GM23338 (cell line): ENCODE measurements around the gene RNF11. TPM values are rescaled to one million over a fixed set of nuclear protein-coding genes. Genes with fewer than 3 reads are reported as not detected.

Source experiments
- ATAC-seq: fragments of 200-7000 bp; cut with Tn5 transposase; 3 replicates; pipeline ENCODE4 v1.9.1; 2020
- DNase-seq: peaks from one replicate; pipeline ENCODE4 v3.0.0-alpha.2; 2015; ENCODE audit warnings: low spot score
- H2AFZ ChIP-seq: fragments of 200-600 bp; sonication (generic); 2 replicates; pipeline ENCODE4 v1.8.0; 2016; ENCODE audit warnings: antibody characterized with exemption, mild to moderate bottlenecking, moderate library complexity
- H3F3A ChIP-seq: fragments of 200-600 bp; sonication (generic); replicated peaks from 2 replicates; pipeline ENCODE4 v1.8.0; 2017; ENCODE audit warnings: antibody characterized with exemption, mixed run types, low read depth
- H3K27ac ChIP-seq: fragments of 200-600 bp; sonication (generic); 2 replicates; pipeline ENCODE4 v1.6.1; 2016; ENCODE audit warnings: low read depth
- H3K27me3 ChIP-seq: fragments of 200-600 bp; sonication (generic); 2 replicates; pipeline ENCODE4 v1.8.0; 2016; ENCODE audit warnings: mild to moderate bottlenecking, mixed run types, moderate library complexity; ENCODE audit not compliant: insufficient read depth
- H3K36me3 ChIP-seq: fragments of 200-600 bp; sonication (generic); 2 replicates; pipeline ENCODE4 v1.8.0; 2016; ENCODE audit warnings: mild to moderate bottlenecking; ENCODE audit not compliant: insufficient read depth
- H3K4me1 ChIP-seq: fragments of 200-600 bp; sonication (generic); 2 replicates; pipeline ENCODE4 v1.8.0; 2016; ENCODE audit warnings: mild to moderate bottlenecking, moderate library complexity; ENCODE audit not compliant: insufficient read depth
- H3K4me2 ChIP-seq: fragments of 200-600 bp; sonication (generic); 2 replicates; pipeline ENCODE4 v1.7.1; 2017; ENCODE audit warnings: mixed run types
- H3K4me3 ChIP-seq: fragments of 200-600 bp; sonication (generic); 2 replicates; pipeline ENCODE4 v1.6.1; 2016; ENCODE audit warnings: mixed run types
- H3K79me2 ChIP-seq: fragments of 200-600 bp; sonication (generic); replicated peaks from 2 replicates; pipeline ENCODE4 v1.8.0; 2017; ENCODE audit warnings: mild to moderate bottlenecking; ENCODE audit not compliant: insufficient read depth
- H3K9me2 ChIP-seq: fragments of 200-600 bp; sonication (generic); 2 replicates; pipeline ENCODE4 v1.8.0; 2017; ENCODE audit not compliant: insufficient read depth
- H4K20me1 ChIP-seq: fragments of 200-600 bp; sonication (generic); replicated peaks from 2 replicates; pipeline ENCODE4 v1.8.0; 2017; ENCODE audit warnings: mild to moderate bottlenecking; ENCODE audit not compliant: insufficient read depth
- H3K27ac Mint-ChIP-seq: 2 replicates; pipeline ENCODE4 v1.8.0; 2020; ENCODE audit warnings: inconsistent platforms, mild to moderate bottlenecking, moderate library complexity, mixed read lengths
- H3K27me3 Mint-ChIP-seq: 3 replicates; pipeline ENCODE4 v1.8.0; 2022; ENCODE audit warnings: low read depth, mild to moderate bottlenecking, moderate library complexity, mixed read lengths, inconsistent platforms; ENCODE audit not compliant: insufficient read depth, poor library complexity
- H3K36me3 Mint-ChIP-seq: 3 replicates; pipeline ENCODE4 v1.8.0; 2021; ENCODE audit warnings: low read depth, mild to moderate bottlenecking, inconsistent platforms, moderate library complexity, mixed read lengths
- H3K4me1 Mint-ChIP-seq: 3 replicates; pipeline ENCODE4 v1.8.0; 2020; ENCODE audit warnings: mild to moderate bottlenecking, inconsistent platforms, mixed read lengths
- H3K4me3 Mint-ChIP-seq: 3 replicates; pipeline ENCODE4 v1.8.0; 2021; ENCODE audit warnings: moderate library complexity, mild to moderate bottlenecking, inconsistent platforms, mixed read lengths
- H3K9me3 Mint-ChIP-seq: 3 replicates; pipeline ENCODE4 v1.8.0; 2020; ENCODE audit warnings: moderate library complexity, mild to moderate bottlenecking, inconsistent platforms, mixed read lengths
- EZH2 ChIP-seq: fragments of 200-600 bp; sonication (generic); IDR thresholded peaks from one replicate; pipeline ENCODE4 v1.8.0; 2017; ENCODE audit warnings: antibody characterized with exemption, mild to moderate bottlenecking, low read depth; ENCODE audit not compliant: unreplicated experiment
- EZH2phosphoT487 ChIP-seq: fragments of 200-600 bp; sonication (generic); IDR thresholded peaks from one replicate; pipeline ENCODE4 v1.8.1; 2018; ENCODE audit warnings: antibody characterized with exemption; ENCODE audit not compliant: unreplicated experiment
- JUNB ChIP-seq: IDR thresholded peaks from one replicate; pipeline ENCODE4 v1.6.1; 2016; ENCODE audit warnings: antibody characterized with exemption; ENCODE audit not compliant: unreplicated experiment
- POLR2AphosphoS5 ChIP-seq: IDR thresholded peaks from 2 replicates; pipeline ENCODE4 v1.6.1; 2016; ENCODE audit warnings: antibody characterized with exemption, low read depth
- STAT1 ChIP-seq: IDR thresholded peaks from one replicate; pipeline ENCODE4 v1.6.1; 2016; ENCODE audit warnings: antibody characterized with exemption; ENCODE audit not compliant: unreplicated experiment
- ZNF114 ChIP-seq: fragments of 250-450 bp; sonication (Bioruptor Pico); IDR thresholded peaks from 2 replicates; pipeline ENCODE4 v1.5.0; 2020; ENCODE audit warnings: mild to moderate bottlenecking, moderate library complexity
- polyA plus RNA-seq: library from polyadenylated mRNA; unstranded; fragments of >200 nt; fragmentation: Nextera tagmentation; extraction: Ambion mirVana; gene quantifications from 2 replicates; pipeline ENCODE4 v1.2.1, GENCODE V29; 2016
- total RNA-seq: library from RNA; depleted of rRNA; stranded (reverse); fragments of >200 nt; shearing (Covaris generic); gene quantifications from 2 replicates; pipeline ENCODE4 v1.2.3, GENCODE V29; 2014
- TF ChIP-seq, protein P1 (sequence below), 2 experiments: fragments of 200-600 bp in 1 of 2; sonication (generic) in 1 of 2; conservative IDR thresholded peaks; 2 replicates each; pipeline versions ENCODE4 v1.5.1 to v1.6.1; 2016 to 2017; ENCODE audit warnings: antibody characterized with exemption in 2 of 2, low read depth in 2 of 2, mild to moderate bottlenecking in 2 of 2, moderate library complexity in 1 of 2
- TF ChIP-seq, protein P2 (sequence below): IDR thresholded peaks from 2 replicates; pipeline ENCODE4 v1.6.1; 2016; ENCODE audit warnings: antibody characterized with exemption

The RNF11 gene
- total and polyA plus RNA-seq, 2 experiments from 2014 or later = 22.3 to 43.0 TPM

DNA sequence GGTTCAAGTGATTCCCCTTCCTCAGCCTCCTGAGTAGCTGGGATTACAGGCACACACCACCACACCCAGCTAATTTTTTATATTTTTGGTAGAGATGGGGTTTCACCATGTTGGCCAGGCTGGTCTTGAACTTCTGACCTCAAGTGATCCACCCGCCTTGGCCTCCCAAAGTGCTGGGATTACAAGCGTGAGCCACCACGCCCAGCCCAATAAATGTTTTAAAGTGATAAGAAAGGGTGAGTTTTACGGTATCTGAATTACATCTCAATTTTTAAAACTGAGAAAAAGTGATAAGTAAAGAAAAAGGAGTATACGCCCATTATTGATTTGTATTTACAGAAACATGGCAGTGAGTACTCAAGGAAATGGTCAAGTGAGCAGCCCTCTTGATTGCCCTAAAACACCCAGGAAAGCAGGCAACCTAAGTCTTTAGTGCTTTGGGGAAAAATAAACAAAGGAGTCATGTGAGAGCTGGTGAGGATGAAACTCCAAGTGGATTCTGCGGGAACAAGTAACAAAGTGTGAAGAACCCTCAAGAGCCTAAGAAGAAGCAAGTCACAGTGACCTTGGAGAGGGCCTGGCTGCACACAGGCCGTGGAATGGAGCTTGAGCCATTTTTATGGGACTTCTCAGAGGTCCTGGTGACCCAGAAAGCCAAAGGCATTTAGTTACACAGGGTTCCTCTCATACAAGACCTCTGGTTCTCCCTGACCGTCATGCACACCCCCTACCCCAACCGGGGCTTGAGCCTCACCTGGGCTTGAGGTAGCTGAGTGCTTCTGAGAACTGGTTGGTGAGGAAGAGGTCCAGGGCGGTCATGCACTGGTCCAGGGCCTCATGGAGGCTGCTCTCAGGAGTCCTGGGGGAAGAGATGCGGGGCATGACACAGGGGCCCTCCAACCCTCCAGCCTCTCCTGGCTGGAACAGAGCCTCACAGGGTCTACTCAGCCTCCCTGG is 85.2 kb downstream of the RNF11 start:
- Histone ChIP-seq H3K36me3 (no peaks in the 10 kb centered on the region), H3K4me2 (no peak overlapping the region), H3K9me2 (no peaks in the 10 kb centered on the region), H4K20me1 (no peaks in the 10 kb centered on the region), H3F3A (no peaks in the 10 kb centered on the region), H3K27ac (no peak overlapping the region), H3K79me2 (no peaks in the 10 kb centered on the region), H2AFZ (no peak overlapping the region), H3K27me3 (no peaks in the 10 kb centered on the region), H3K4me1 (no peaks in the 10 kb centered on the region), H3K4me3 (no peak overlapping the region)
- H3K4me1 Mint-ChIP-seq = peaks cover 19% of the 10 kb centered on the region
- peaks cover 8% of the 10 kb centered on the region for H3K27me3 Mint-ChIP-seq
- TF ChIP-seq, protein P1, sequence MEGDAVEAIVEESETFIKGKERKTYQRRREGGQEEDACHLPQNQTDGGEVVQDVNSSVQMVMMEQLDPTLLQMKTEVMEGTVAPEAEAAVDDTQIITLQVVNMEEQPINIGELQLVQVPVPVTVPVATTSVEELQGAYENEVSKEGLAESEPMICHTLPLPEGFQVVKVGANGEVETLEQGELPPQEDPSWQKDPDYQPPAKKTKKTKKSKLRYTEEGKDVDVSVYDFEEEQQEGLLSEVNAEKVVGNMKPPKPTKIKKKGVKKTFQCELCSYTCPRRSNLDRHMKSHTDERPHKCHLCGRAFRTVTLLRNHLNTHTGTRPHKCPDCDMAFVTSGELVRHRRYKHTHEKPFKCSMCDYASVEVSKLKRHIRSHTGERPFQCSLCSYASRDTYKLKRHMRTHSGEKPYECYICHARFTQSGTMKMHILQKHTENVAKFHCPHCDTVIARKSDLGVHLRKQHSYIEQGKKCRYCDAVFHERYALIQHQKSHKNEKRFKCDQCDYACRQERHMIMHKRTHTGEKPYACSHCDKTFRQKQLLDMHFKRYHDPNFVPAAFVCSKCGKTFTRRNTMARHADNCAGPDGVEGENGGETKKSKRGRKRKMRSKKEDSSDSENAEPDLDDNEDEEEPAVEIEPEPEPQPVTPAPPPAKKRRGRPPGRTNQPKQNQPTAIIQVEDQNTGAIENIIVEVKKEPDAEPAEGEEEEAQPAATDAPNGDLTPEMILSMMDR (conservative IDR thresholded peaks at IDR 0.05; ENCODE audit: low read depth in 2 of 2) = no peak
- TF ChIP-seq EZH2 (no peak), STAT1 (no peak)
- H3K36me3 Mint-ChIP-seq = no peaks in the 10 kb centered on the region; the same call in 2 of the 3 replicates
- no peaks in the 10 kb centered on the region for H3K9me3 Mint-ChIP-seq
- no peak overlapping the region for H3K4me3 Mint-ChIP-seq
- ATAC-seq = no peak
- no peak overlapping the region for H3K27ac Mint-ChIP-seq
- DNase-seq = no peak

DNA sequence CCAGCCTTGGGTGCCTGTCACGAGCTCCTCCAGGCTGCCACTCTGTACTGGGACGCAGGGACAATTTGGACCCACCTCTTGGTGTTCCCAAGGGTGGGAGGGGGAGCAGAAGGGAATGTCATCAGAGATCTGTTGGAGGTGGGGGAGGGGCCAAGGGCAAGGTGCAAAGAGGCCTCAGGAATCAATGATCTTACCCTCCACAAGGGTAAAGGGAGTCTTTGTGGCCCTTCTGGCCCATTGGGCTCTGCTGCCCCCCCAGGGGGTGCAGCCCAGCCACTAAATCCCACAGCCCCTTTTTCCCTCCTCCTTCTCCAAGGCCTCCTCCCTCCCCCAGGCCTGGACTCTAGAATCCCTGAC is 85.8 kb downstream of the RNF11 start:
- Histone ChIP-seq H3K27ac (no peak overlapping the region), H3K27me3 (no peaks in the 10 kb centered on the region), H4K20me1 (no peaks in the 10 kb centered on the region), H3K4me2 (no peak overlapping the region), H2AFZ (no peak overlapping the region), H3K36me3 (no peaks in the 10 kb centered on the region), H3K9me2 (no peaks in the 10 kb centered on the region), H3K4me3 (no peak overlapping the region), H3K4me1 (0 out of 2 replicates have a peak, but pooled peaks cover 5% of the 10 kb centered on the region), H3K79me2 (no peaks in the 10 kb centered on the region), H3F3A (no peaks in the 10 kb centered on the region)
- Mint-ChIP-seq H3K27ac (no peak overlapping the region), H3K9me3 (no peaks in the 10 kb centered on the region), H3K36me3 (no peaks in the 10 kb centered on the region; the same call in 2 of the 3 replicates), H3K4me1 (peaks cover 17% of the 10 kb centered on the region), H3K27me3 (peaks cover 7% of the 10 kb centered on the region), H3K4me3 (no peak overlapping the region)
- DNase-seq (no peak), ATAC-seq (no peak)
- TF ChIP-seq POLR2AphosphoS5 (no peak), EZH2phosphoT487 (no peak), ZNF114 (CRISPR knock-in tag) (no peak), JUNB (no peak), EZH2 (no peak), STAT1 (no peak)
- TF ChIP-seq, protein P1 (conservative IDR thresholded peaks at IDR 0.05; ENCODE audit: low read depth in 2 of 2) = no peak
- TF ChIP-seq, protein P2, sequence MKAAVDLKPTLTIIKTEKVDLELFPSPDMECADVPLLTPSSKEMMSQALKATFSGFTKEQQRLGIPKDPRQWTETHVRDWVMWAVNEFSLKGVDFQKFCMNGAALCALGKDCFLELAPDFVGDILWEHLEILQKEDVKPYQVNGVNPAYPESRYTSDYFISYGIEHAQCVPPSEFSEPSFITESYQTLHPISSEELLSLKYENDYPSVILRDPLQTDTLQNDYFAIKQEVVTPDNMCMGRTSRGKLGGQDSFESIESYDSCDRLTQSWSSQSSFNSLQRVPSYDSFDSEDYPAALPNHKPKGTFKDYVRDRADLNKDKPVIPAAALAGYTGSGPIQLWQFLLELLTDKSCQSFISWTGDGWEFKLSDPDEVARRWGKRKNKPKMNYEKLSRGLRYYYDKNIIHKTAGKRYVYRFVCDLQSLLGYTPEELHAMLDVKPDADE = no peak
